ENCODE data around the gene OPALIN. TPM values are rescaled to one million over a fixed set of nuclear protein-coding genes. Genes with fewer than 3 reads are reported as not detected.

Gene OPALIN
- not detected in 2 replicates for total RNA-seq

GRCh38 chr10:96358851-96359540 lies at the start of gene OPALIN:
OPALIN (minus strand) TSS chr10:96359002; CDS start chr10:96358896, 106 bp downstream.

GRCh38 chr10:96304230-96304629 lies 54.6 kb downstream of the OPALIN start, which contains the start of gene DNTT:
DNTT (plus strand) TSS chr10:96304434; CDS start chr10:96304498, 64 bp downstream.

Other genes with a start within 250 kb of the OPALIN start
- gene ZNF518A, start 228.7 kb downstream of the OPALIN start, total RNA-seq: 5.0 and 5.4 TPM in 2 replicates
- not detected in 2 replicates for gene BLNK, start 87.4 kb downstream of the OPALIN start, total RNA-seq
- gene DNTT, start 54.6 kb downstream of the OPALIN start, total RNA-seq: not detected in 2 replicates
- gene TLL2, start 154.9 kb upstream of the OPALIN start, total RNA-seq: under 0.01 TPM in 1 of 2 replicates, not detected in the other
- 82.9 and 99.3 TPM in 2 replicates for gene TM9SF3, start 228.0 kb upstream of the OPALIN start, total RNA-seq

Measured in cardiac atrium fibroblast (primary cell).